CD4-positive, alpha-beta T cell treated with Interleukin-10 for 1 hour (primary cell): ENCODE measurements around the gene SYT17.

Source experiments
- DNase-seq: peaks from one replicate; pipeline ENCODE4 v3.0.0-alpha.2; 2020

Gene SYT17

GRCh38 chr16:19167710-19168370 is at the start of gene SYT17:
TSS of gene SYT17 (plus strand) at chr16:19168240. CDS start at chr16:19168647, 407 bp downstream.
- peak; percentile 6 for DNase-seq

DNA sequence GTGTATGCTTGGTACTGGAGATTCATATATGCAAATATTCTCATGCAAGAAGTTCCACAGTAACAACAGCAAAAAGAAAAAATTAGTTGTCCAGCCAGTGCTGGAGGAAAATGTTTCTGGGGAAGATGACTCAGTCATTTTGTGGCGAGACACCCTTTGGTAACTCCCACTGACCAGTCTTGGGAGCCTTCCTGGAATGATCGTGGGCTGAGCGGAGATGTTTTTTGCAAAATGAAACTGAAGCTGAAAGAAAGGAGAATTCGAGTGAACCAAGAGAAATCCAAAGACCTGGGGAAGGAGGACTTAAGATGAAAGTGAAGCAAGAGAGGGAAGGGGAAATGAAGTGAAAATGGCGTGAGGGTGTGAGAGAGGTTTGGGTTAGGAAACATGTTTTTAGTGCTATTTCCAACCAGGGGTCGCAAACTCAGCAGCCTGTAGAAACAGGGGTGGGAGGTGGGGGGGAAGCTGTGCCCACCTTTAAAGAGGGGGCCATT is 49.1 kb upstream of the SYT17 start:
- DNase-seq: peak; percentile 19

- DNase-seq: no peak
These were observed 48.5 kb upstream of the SYT17 start for GRCh38 chr16:19119564-19119963.

DNA sequence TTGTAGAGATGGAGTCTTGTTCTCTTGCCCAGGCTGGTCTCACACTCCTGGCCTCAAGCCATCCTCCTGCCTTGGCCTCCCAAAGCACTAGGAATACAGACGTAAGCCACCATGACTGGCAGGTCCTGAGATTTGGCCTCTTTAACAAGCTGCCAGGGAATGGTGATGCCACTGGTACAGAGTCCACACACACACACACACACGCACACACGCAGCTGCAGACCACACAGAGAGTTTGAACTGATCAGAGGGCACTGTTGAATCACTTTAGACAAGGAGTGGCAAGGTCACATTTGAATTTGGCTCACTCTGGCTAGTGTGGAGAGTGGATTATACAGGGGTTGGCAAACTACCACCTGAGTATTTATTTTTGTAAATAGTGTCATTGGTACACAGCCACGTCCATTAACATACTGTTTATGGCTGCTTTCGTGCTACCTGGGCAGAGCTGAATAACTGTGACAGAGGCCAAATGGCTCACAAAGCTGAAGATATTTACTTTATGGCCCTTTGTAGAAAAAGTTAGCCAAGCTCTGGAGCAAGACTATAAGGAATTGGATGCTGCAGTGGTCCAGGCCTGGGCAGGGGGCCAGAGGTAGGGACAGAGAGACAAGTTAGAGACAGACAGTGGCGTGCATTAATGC is 44.4 kb upstream of the SYT17 start:
- DNase-seq: no peak

- DNase-seq: no peak
These were observed 41.7 kb upstream of the SYT17 start for GRCh38 chr16:19126300-19126699.

DNA sequence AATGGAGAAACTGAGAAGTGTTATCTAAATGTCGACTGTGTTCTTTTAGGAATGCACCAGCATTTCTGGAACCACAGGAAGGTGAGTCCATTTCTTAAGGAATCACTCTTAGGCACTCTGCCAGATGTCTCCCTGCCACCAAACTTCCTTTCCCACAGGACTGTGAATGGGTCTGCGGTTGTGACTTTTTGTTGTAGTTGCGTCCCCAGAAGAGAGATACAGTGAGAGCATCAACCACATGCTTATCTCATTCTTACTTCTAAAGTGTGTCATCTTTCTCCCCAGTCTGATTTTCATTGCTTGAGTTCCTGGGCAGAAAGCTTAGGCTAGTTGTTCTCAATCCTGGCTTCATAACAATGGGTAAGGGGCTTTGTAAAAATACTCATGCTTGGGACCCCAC is 40.8 kb upstream of the SYT17 start:
- DNase-seq: no peak

- DNase-seq: no peak
These were observed 40.3 kb upstream of the SYT17 start for GRCh38 chr16:19127674-19128131.

DNA sequence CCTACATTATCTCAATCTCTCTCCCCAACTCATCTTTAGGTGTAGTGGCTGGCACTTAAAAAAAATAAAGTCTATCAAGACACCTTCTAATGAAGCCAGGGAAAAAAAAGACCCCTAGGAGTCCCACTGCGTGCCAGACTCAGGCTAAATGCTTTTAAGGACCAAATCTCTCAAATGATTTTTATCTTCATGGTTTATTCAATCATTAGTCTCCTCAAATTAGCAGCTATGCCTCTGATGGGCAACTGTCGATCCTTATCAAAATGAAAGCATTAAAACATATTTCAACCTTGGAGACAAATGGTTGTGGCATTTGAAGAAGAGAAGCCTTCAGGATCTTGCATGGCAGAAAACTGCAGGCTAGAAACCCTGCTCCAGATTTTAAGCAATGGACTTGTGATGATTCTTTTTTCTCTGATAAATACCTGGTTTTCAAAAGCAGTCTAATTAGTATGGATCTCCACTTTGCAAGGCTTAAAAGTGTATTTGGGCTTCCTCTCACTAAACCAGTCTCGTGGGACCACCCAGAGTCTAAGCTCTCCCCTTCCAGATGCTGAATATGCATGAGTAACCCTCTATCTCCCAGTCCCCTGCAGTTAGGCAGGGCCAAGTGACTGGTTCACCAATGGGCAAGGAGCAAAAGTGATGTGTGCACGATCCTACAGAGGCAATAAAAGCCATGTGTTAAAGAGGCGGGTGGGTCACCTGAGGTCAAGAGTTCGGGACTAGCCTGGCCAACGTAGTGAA is 39.4 kb upstream of the SYT17 start:
- DNase-seq: no peak

DNA sequence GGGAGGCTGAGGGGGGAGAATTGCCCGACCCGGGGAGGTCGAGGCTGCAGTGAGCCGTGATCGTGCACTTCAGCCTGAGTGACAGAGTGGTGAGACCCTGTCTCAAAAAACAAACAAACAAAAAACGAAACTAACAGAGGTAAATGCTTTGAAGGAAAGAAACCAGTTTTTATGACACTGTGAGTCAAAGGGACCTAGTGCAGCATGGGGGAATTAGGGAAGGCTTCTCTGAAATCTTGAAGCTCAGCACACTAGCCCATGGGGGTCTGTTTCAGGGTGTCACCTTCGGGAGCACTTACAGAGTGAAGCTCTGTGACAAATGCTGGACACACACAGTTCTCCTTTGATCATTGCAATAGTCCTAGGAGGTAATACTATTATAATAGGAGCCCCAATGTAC is 37.7 kb upstream of the SYT17 start:
- no peak for DNase-seq

GRCh38 chr16:19130852-19131824 is 36.9 kb upstream of the SYT17 start:
- no peak for DNase-seq

DNA sequence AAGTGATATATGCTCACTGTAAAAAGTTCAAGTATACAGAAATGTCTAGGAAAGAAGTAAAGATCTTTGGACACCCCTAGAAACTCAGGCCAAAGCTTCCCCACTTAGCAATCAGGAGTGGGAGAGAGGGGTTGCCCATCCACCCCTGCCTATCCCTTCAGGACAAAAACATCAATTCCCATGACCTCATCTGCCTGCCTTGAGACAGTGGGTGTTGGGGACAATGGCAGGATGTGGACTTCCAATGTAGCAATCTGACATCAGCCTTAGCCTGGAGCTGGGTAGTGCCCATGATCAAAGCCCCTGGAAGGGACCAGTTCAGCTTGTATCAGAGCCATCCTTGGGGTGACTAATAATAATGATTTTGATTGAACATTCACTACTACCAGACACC is 36.2 kb upstream of the SYT17 start:
- DNase-seq: no peak

- no peak for DNase-seq
These were observed 35.8 kb upstream of the SYT17 start for GRCh38 chr16:19132255-19132654.

DNA sequence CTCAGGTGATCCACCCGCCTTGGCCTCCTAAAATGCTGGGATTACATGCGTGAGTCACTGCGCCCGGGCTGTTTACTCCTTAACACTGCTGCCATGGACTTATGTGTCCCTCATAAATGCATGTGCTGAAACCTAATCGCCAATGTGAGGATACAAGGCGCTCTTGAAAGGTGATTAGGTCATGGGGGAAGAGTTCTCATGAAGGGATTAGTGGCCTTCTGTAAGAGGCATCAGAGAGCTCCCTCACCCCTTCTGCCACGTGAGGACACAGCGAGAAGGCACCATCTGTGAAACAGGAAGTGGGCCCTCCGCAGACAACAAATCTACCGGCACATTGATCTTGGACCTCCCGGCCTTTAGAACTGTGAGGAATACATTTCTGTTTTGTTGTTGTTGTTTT is 35.1 kb upstream of the SYT17 start:
- no peak for DNase-seq

- DNase-seq: no peak
These were observed 34.4 kb upstream of the SYT17 start for GRCh38 chr16:19133600-19133999.

- no peak for DNase-seq
These were observed 32.7 kb upstream of the SYT17 start for GRCh38 chr16:19135201-19135842.

DNA sequence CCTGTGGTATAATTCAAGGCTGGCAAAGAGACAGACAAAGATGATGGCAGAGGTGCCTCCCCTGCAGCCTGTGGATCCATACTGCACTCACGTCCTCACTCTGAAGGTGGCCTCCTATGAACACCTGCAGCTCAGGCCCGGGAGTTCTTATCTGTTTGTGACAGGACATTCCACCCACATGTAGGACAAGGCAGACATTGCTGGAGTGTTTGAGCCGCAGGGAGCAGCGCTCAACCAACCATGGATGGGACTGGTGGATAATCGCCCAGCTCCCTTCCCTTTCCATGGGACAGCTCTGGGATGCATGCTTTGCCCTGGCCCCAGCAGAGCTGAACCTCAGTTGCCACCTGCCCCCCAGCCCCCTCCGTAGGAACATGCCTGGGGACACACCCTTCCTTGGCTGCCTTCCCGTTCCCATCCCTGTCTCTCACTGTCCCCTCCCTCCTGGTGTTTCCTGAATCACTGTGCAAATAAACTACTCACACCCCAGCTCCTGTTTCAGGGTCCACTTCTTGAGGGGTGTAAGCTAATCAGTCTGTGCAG is 32.1 kb upstream of the SYT17 start:
- no peak for DNase-seq

DNA sequence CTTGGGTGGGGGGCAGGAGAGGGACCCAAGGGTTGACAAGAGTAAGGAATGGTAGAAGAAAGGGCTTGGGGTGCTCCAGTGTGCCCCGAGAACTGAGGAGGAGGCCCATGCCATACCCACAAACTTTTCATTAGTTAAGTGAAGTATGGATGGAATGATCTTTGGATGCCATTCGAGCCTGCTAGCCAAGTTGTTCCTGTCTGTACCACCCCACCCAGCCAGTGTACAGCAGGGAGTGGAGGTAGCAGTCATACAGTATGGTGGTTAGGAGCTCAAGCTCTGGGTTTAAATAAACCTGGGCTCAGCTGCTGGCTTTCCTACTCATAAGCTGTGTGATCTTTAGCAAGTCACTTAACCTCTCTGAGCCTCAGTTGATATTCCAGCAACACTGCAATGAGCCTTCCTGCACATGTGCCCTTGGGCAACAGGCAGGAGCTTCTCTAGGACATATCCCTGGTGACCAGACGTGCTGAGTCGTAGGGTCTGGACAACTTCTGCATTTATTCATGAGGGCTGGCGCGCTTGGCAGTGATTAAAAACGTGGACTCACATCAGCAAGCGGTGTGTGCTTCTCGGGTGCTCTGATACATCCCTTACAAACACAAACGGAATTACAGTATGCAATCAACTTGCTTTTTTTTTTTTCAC is 31.4 kb upstream of the SYT17 start:
- DNase-seq: no peak

- DNase-seq: no peak
These were observed 30.6 kb upstream of the SYT17 start for GRCh38 chr16:19137201-19138128.

GRCh38 chr16:19138601-19139000 is 29.4 kb upstream of the SYT17 start:
- DNase-seq: no peak

DNA sequence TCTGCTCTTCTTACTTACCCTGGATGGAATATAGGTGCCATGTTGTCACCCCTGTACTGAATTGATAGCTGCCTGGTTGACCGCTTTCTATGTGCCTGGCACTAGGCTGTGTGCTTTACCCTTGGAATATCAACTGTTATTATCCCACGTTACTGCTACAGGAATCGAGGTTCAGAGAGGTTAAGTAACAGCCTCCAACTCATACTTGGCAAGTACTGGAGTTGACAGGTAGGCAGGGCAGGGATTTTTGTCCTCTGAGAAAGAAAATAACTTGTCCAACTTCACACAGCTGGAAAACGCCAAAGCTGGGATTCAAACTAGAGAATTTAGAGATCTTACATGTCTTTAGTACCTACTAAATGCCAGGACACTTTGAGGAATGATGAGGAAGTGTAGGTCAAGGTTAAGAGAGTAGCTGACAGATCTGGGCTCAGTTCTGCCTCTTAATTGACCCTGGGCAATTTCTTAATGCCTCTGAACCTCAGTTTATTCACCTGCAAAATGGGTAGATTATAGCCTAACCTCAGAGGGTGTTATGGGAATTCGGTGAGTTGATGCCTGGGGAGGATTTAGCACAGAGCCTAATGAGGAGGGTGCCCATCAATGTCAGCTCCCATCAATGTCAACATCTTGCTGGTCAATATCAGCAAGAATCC is 28.5 kb upstream of the SYT17 start:
- no peak for DNase-seq
